Fibroblast of skin of left biceps (primary cell): ENCODE measurements around the gene CBARP.
"Not testable (repeated sequence)": the region's sequence is repeated elsewhere in the genome, so short reads cannot be mapped to it uniquely, and the experiment has no call there.

Source experiments
- DNase-seq, 2 experiments: peaks; one replicate each; pipeline ENCODE4 v3.0.0-alpha.2; 2013; ENCODE audit warnings: low read depth in 2 of 2

Gene CBARP

GRCh38 chr19:1213391-1214286 is 24.2 kb downstream of the CBARP start:
- no peak for DNase-seq

- no peak for DNase-seq
Observed at GRCh38 chr19:1211494-1212234, 26.1 kb downstream of the CBARP start.

- no peak for DNase-seq
Observed at GRCh38 chr19:1210227-1210538, 27.6 kb downstream of the CBARP start.

- DNase-seq = not testable (repeated sequence)
Observed at GRCh38 chr19:1208830-1209229, 29.0 kb downstream of the CBARP start.

- DNase-seq = no peak
Observed at GRCh38 chr19:1206864-1207450, 30.8 kb downstream of the CBARP start.

- no peak for DNase-seq
Observed at GRCh38 chr19:1206150-1206863, 31.5 kb downstream of the CBARP start.

GRCh38 chr19:1205114-1206099 is 32.4 kb downstream of the CBARP start, which contains the start of gene STK11:
Gene STK11, plus strand, starts transcription at chr19:1205778. Its CDS starts 1,136 bp downstream, at chr19:1206914.
- peak; percentile 92 to 94 for DNase-seq

- not testable (repeated sequence) for DNase-seq
Observed at GRCh38 chr19:1200614-1201013, 37.2 kb downstream of the CBARP start.

GRCh38 chr19:1199531-1199930 is 38.3 kb downstream of the CBARP start:
- no peak for DNase-seq

GRCh38 chr19:1189419-1189818 is 48.4 kb downstream of the CBARP start:
- DNase-seq = no peak

- DNase-seq = no peak
Observed at GRCh38 chr19:1183543-1184172, 54.1 kb downstream of the CBARP start.

GRCh38 chr19:1182727-1183126 is 55.1 kb downstream of the CBARP start:
- DNase-seq = no peak

GRCh38 chr19:1182068-1182467 is 55.7 kb downstream of the CBARP start:
- DNase-seq = no peak

- no peak for DNase-seq
Observed at GRCh38 chr19:1181606-1182005, 56.2 kb downstream of the CBARP start.
